Lower lobe of right lung (tissue), 2 donors: ENCODE measurements around the gene GPC3. TPM values are rescaled to one million over a fixed set of nuclear protein-coding genes. Genes with fewer than 3 reads are reported as not detected.

Experiments used
- ATAC-seq, 2 donors: fragments of 200-7000 bp; cut with Tn5 transposase; one replicate each; pipeline ENCODE4 v1.9.1; 2020 to 2022; ENCODE audit warnings: mild to moderate bottlenecking in 2 of 2, moderate library complexity in 2 of 2
- DNase-seq: peaks from one replicate; pipeline ENCODE4 v3.0.0-alpha.2; 2020
- H3K27ac ChIP-seq: fragments of 200-600 bp; one replicate; pipeline ENCODE4 v1.8.0; 2022
- H3K27me3 ChIP-seq: fragments of 200-600 bp; one replicate; pipeline ENCODE4 v1.8.0; 2022; ENCODE audit warnings: low read depth
- H3K36me3 ChIP-seq: fragments of 200-600 bp; one replicate; pipeline ENCODE4 v1.8.0; 2022; ENCODE audit warnings: mild to moderate bottlenecking
- H3K4me1 ChIP-seq: fragments of 200-600 bp; one replicate; pipeline ENCODE4 v1.8.0; 2022
- H3K4me3 ChIP-seq: fragments of 200-600 bp; one replicate; pipeline ENCODE4 v1.8.0; 2022; ENCODE audit warnings: mild to moderate bottlenecking
- H3K9me3 ChIP-seq: fragments of 200-600 bp; one replicate; pipeline ENCODE4 v1.8.0; 2022
- intact Hi-C: fragments of 100-400 bp; cut with DNase I; formaldehyde crosslinking; loops from one replicate; pipeline ENCODE4 v1.11.0; 2022
- total RNA-seq: library from RNA; stranded (reverse); fragmentation: NEBNext Ultra II Directional; extraction: Animal tissue kit (Norgen Biotek cat#: 25700); gene quantifications from one replicate; pipeline ENCODE4 v1.2.1, GENCODE V29; 2021
- TF ChIP-seq, protein P1 (sequence below): fragments of 200-600 bp; IDR thresholded peaks from one replicate; pipeline ENCODE4 v1.8.0; 2022; ENCODE audit warnings: antibody characterized with exemption, mild to moderate bottlenecking
- donor health status: DM: no; HTN: yes; CAD: no; lungs with severe emphysema.

The GPC3 gene
- total RNA-seq, 1 donor from 2014 or later = 50.2 TPM

- Histone ChIP-seq H3K27me3 (no peaks in the 10 kb centered on the region), H3K36me3 (no peaks in the 10 kb centered on the region), H3K9me3 (no peaks in the 10 kb centered on the region), H3K4me1 (no peaks in the 10 kb centered on the region), H3K27ac (no peak overlapping the region), H3K4me3 (no peak overlapping the region)
- TF ChIP-seq, protein P1, sequence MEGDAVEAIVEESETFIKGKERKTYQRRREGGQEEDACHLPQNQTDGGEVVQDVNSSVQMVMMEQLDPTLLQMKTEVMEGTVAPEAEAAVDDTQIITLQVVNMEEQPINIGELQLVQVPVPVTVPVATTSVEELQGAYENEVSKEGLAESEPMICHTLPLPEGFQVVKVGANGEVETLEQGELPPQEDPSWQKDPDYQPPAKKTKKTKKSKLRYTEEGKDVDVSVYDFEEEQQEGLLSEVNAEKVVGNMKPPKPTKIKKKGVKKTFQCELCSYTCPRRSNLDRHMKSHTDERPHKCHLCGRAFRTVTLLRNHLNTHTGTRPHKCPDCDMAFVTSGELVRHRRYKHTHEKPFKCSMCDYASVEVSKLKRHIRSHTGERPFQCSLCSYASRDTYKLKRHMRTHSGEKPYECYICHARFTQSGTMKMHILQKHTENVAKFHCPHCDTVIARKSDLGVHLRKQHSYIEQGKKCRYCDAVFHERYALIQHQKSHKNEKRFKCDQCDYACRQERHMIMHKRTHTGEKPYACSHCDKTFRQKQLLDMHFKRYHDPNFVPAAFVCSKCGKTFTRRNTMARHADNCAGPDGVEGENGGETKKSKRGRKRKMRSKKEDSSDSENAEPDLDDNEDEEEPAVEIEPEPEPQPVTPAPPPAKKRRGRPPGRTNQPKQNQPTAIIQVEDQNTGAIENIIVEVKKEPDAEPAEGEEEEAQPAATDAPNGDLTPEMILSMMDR = no peak
- intact Hi-C loops = no loop called here
- no peak for DNase-seq
- no peak for ATAC-seq
Observed at GRCh38 chrX:133544778-133545177, 440.6 kb downstream of the GPC3 start.

DNA sequence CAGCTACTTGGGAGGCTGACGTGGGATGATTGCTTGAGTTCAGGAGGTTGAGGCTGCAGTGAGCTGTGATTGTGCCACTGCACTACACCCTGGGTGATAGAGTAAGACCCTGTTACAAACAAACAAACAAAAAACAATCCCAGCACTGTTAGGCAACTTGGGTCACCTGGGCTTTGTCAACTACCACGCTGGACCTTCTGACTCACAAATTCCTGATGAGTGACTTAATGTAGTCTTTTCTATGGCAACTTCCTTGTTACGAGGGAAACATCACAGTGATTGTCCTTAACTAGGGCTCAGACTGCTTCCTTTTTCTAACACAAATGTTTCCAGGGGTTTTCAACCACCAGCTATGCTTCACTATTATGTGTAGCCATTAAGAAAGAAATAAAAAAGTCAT is 441.3 kb downstream of the GPC3 start:
- intact Hi-C loops = no loop called here
- no peak for DNase-seq
- no peak overlapping the region for H3K27ac ChIP-seq
- no peaks in the 10 kb centered on the region for H3K27me3 ChIP-seq
- ATAC-seq = peak; percentile 68 to 70
- no peaks in the 10 kb centered on the region for H3K36me3 ChIP-seq
- TF ChIP-seq, protein P1 = no peak
- H3K4me1 ChIP-seq = no peaks in the 10 kb centered on the region
- H3K9me3 ChIP-seq = no peaks in the 10 kb centered on the region
- H3K4me3 ChIP-seq = no peak overlapping the region

- ATAC-seq (no peak), DNase-seq (no peak)
- no peak overlapping the region for H3K27ac ChIP-seq
- TF ChIP-seq, protein P1 = no peak
- H3K4me1 ChIP-seq = no peaks in the 10 kb centered on the region
- H3K9me3 ChIP-seq = no peaks in the 10 kb centered on the region
- no peak overlapping the region for H3K4me3 ChIP-seq
- H3K27me3 ChIP-seq = no peaks in the 10 kb centered on the region
- H3K36me3 ChIP-seq = no peaks in the 10 kb centered on the region
- intact Hi-C loops = no loop called here
Observed at GRCh38 chrX:133543654-133544053, 441.7 kb downstream of the GPC3 start.

DNA sequence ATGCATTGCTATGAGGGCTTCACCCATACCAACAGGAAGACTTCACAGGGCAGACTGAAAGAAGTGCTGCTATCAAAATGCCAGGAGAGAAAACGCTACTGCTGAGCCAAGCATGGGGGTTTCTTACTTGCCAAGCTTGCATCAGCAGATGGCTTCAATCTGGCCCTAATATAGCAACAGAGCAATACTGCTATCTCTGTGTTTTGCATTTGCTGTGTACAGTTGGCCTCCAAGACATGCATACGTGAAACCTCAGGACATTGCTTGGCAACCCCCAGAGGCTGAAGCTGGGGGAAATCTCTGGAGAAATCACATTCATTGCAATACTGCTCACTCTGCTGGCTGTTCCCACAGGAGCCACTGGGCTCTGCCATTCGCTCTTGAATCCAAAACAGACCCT is 442.9 kb downstream of the GPC3 start:
- Histone ChIP-seq H3K9me3 (no peaks in the 10 kb centered on the region), H3K4me1 (no peaks in the 10 kb centered on the region), H3K4me3 (no peak overlapping the region), H3K36me3 (no peaks in the 10 kb centered on the region), H3K27ac (no peak overlapping the region), H3K27me3 (no peaks in the 10 kb centered on the region)
- intact Hi-C loops = no loop called here
- ATAC-seq (no peak), DNase-seq (no peak)
- TF ChIP-seq, protein P1 = no peak

DNA sequence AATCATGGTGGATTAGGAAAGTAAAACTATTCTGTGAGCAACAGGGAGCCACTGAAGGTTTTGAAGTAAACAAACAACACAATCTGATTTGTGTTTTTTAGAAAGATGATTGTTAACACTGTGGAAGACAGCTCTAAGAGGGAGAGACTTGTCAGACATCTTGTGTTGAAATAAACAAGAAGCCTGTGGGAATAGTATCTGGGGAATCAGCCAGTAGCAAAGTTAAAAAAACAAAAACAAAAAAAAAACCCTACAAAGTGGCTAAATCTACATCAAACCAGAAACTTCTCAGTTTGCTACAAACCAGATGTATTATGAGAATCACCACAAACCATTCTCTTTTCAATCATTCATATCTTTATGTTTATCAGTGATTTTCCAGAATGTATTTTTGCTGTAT is 444.4 kb downstream of the GPC3 start:
- DNase-seq (no peak), ATAC-seq (no peak)
- TF ChIP-seq, protein P1 = no peak
- Histone ChIP-seq H3K9me3 (no peaks in the 10 kb centered on the region), H3K4me1 (no peaks in the 10 kb centered on the region), H3K27ac (no peak overlapping the region), H3K36me3 (no peaks in the 10 kb centered on the region), H3K4me3 (no peak overlapping the region), H3K27me3 (no peaks in the 10 kb centered on the region)
- intact Hi-C loops = no loop called here

GRCh38 chrX:133538148-133538547 is 447.2 kb downstream of the GPC3 start:
- H3K27ac ChIP-seq = no peak overlapping the region
- H3K27me3 ChIP-seq = no peaks in the 10 kb centered on the region
- H3K4me1 ChIP-seq = no peaks in the 10 kb centered on the region
- TF ChIP-seq, protein P1 = no peak
- DNase-seq (no peak), ATAC-seq (no peak)
- no peaks in the 10 kb centered on the region for H3K36me3 ChIP-seq
- no peak overlapping the region for H3K4me3 ChIP-seq
- H3K9me3 ChIP-seq = no peaks in the 10 kb centered on the region
- intact Hi-C loops = no loop called here
